NB4 (cell line): ENCODE results near the gene SDK2.
"Not testable (repeated sequence)": the region's sequence is repeated elsewhere in the genome, so short reads cannot be mapped to it uniquely, and the experiment has no call there.

ENCODE experiments used
- DNase-seq: peaks from one replicate; pipeline ENCODE4 v3.0.0; 2010; ENCODE audit warnings: low read depth
- H3K4me3 ChIP-seq: one replicate; pipeline ENCODE4 v1.5.1; 2011; ENCODE audit warnings: mild to moderate bottlenecking, low read depth, low read length, moderate library complexity
- MYC ChIP-seq: IDR thresholded peaks from 2 replicates; pipeline ENCODE4 v1.6.1; 2011; ENCODE audit warnings: low read depth, low read length
- POLR2A ChIP-seq: IDR thresholded peaks from 2 replicates; pipeline ENCODE4 v1.6.1; 2011; ENCODE audit warnings: mild to moderate bottlenecking; ENCODE audit not compliant: insufficient read length; ENCODE audit errors: extremely low read depth
- TF ChIP-seq, protein P1 (sequence below): IDR thresholded peaks from 2 replicates; pipeline ENCODE4 v1.6.1; 2011; ENCODE audit warnings: low read depth, low read length
- TF ChIP-seq, protein P2 (sequence below): IDR thresholded peaks from one replicate; pipeline ENCODE4 v1.5.1; 2012; ENCODE audit warnings: low read depth, low read length

The SDK2 gene

GRCh38 chr17:73478768-73479424 is 165.3 kb downstream of the SDK2 start:
- H3K4me3 ChIP-seq = no peak overlapping the region
- no peak for TF ChIP-seq MYC
- TF ChIP-seq, protein P1, sequence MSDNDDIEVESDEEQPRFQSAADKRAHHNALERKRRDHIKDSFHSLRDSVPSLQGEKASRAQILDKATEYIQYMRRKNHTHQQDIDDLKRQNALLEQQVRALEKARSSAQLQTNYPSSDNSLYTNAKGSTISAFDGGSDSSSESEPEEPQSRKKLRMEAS = no peak
- TF ChIP-seq, protein P2, sequence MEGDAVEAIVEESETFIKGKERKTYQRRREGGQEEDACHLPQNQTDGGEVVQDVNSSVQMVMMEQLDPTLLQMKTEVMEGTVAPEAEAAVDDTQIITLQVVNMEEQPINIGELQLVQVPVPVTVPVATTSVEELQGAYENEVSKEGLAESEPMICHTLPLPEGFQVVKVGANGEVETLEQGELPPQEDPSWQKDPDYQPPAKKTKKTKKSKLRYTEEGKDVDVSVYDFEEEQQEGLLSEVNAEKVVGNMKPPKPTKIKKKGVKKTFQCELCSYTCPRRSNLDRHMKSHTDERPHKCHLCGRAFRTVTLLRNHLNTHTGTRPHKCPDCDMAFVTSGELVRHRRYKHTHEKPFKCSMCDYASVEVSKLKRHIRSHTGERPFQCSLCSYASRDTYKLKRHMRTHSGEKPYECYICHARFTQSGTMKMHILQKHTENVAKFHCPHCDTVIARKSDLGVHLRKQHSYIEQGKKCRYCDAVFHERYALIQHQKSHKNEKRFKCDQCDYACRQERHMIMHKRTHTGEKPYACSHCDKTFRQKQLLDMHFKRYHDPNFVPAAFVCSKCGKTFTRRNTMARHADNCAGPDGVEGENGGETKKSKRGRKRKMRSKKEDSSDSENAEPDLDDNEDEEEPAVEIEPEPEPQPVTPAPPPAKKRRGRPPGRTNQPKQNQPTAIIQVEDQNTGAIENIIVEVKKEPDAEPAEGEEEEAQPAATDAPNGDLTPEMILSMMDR = no peak
- no peak for TF ChIP-seq POLR2A
- DNase-seq = no peak

DNA sequence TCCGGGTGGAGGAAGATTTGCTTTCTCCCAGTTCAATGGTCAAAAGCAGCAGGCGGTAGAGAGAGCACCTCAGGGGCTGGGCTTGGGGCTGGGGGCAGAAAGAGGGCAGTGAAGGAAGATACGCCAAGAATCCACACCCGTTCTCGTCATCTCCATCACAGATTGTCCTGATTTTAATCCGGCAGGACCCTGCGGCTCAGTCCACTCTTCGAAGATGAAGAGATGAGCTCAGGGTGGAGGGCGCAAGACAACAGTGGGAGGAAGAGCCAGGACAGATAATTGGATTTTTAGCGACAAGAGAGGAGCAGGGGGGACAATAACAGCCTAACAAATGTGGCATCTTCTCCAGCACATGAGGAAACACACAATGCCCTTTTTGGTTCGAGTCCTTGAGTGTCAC is 165.9 kb downstream of the SDK2 start:
- TF ChIP-seq, protein P1 = no peak
- TF ChIP-seq MYC (no peak), POLR2A (no peak)
- TF ChIP-seq, protein P2 = no peak
- no peak for DNase-seq
- H3K4me3 ChIP-seq = no peak overlapping the region

DNA sequence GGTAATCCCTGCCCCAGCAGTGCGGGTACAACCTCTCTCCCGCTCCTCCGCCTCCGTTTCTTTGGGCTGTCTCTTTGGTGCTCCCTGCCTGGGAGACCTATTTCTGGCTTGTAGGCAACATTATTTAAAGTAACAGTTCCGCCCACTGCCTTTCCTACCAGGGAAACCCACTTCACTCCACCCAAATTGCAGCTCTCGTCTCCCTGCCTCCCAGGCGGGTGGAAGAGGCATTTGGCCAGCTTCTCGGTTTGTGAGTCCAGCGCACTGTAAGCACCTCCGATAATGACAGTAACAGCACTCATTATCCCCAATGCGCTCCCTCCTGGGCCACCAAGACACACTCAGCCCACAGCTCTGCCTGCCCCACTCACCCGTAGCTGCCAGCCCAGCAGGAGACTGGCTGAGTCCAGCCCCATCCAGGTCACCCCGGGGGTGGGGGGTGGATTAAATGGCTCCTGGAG is 167.3 kb downstream of the SDK2 start:
- H3K4me3 ChIP-seq = no peak overlapping the region
- TF ChIP-seq, protein P1 = no peak
- TF ChIP-seq, protein P2 = no peak
- TF ChIP-seq POLR2A = no peak
- no peak for TF ChIP-seq MYC
- no peak for DNase-seq

GRCh38 chr17:73474370-73474988 is 169.8 kb downstream of the SDK2 start:
- DNase-seq = peak; percentile 14
- H3K4me3 ChIP-seq = no peak overlapping the region
- TF ChIP-seq, protein P1 = no peak
- TF ChIP-seq MYC (no peak), POLR2A (no peak)
- TF ChIP-seq, protein P2 = no peak

- H3K4me3 ChIP-seq, DNase-seq: not testable (repeated sequence)
Measured at GRCh38 chr17:73472715-73473114, 171.5 kb downstream of the SDK2 start.

DNA sequence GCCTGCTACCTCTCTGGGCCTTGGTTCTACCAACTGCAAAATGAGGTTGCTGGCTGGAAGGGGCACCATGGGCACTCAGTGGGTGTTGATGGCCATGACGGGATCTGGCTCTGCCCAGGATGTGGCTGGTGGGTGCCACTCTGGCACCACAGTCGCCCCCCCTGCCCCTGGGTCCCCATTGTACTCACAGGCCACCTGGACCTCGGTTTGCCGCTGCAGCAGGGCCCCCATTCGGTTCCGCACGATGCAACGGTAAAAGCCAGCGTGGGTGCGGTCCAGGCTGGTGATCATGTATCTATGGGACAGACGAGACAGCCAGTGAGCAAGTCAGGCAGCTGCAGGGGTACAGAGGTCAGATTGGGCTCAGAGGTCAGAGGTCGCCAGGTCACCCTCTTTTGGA is 172.3 kb downstream of the SDK2 start:
- no peak overlapping the region for H3K4me3 ChIP-seq
- no peak for DNase-seq
- TF ChIP-seq MYC (no peak), POLR2A (no peak)
- TF ChIP-seq, protein P1 = no peak
- TF ChIP-seq, protein P2 = no peak
